GM20431 (cell line): Measurements from ENCODE around the gene TLE6.
"Not testable (repeated sequence)": the region's sequence is repeated elsewhere in the genome, so short reads cannot be mapped to it uniquely, and the experiment has no call there.

Source experiments
- in situ Hi-C: fragments of 300-500 bp; cut with MseI, MboI; formaldehyde crosslinking; loops from one replicate; pipeline ENCODE4 v1.15.0; 2020; ENCODE audit warnings: low sequenced_read_pairs; ENCODE audit not compliant: unreplicated experiment

The TLE6 gene

GRCh38 chr19:2977001-2977745 is at the start of gene TLE6:
Gene TLE6, plus strand, starts transcription at chr19:2977564. Its CDS starts 670 bp downstream, at chr19:2978234.
- in situ Hi-C loops, result no loop called here

DNA sequence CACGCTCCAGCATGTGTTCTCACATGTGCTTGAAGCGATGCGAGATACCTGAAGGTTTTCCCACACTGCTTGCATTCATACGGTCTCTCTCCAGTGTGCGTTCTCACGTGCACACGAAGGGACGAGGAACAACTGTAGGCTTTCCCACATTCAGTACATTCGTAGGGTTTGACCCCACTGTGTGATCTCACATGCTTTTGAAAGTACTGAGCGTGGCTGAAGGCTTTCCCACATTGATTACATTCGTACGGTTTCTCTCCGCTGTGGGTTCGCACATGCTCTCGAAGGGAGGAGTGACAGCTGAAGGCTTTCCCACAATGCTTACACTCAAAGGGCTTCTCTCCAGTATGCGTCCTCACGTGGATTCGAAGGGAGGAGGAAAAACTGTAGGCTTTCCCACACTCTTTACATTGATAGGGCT is 43.9 kb upstream of the TLE6 start:
- in situ Hi-C loops, result no loop called here

DNA sequence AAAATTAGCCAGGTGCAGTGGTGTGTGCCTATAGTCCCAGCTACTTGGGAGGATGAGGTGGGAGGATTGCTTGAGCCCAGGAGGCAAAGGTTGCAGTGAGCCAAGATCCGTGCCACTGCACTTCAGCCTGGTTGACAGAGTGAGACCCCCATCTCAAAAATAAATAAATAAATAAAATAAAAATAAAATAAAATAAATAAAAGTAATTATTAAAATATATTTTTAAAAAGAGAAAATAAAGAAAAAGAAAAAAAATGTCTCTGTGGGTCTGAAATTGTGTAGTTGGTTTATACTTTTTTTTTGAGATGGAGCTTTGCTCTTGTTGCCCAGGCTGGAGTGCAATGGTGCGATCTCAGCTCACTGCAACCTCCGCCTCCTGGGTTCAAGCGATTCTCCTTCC is 41.5 kb upstream of the TLE6 start:
- in situ Hi-C loops, result not testable (repeated sequence)

- in situ Hi-C loops, result no loop called here
Observed at GRCh38 chr19:2942928-2943640, 34.3 kb upstream of the TLE6 start.

DNA sequence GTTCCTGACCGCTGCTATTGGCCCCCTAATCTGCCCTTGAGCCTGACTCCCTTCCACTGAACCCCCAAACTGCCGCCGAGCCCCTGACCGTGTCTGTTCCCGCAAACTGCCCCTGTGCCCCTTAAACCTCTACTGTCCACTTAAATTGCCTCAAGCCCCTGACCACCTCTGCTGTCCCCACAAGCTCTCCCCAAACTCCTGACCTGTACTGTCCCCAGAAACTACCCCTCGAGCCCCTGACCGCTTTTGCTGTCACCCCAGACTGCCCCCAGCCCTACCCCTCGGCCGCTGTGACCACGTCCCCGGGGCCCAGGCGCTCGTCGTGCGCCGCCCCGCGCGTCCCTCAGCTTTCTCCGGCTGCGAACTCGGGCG is 33.0 kb upstream of the TLE6 start:
- in situ Hi-C loops, result no loop called here

- in situ Hi-C loops, result no loop called here
Observed at GRCh38 chr19:2944775-2945574, 32.4 kb upstream of the TLE6 start, which contains the start of gene ZNF77. Gene ZNF77, minus strand, starts transcription at chr19:2944971. Its CDS starts 131 bp downstream, at chr19:2944840.

GRCh38 chr19:2945575-2946184 is 31.7 kb upstream of the TLE6 start:
- in situ Hi-C loops, result no loop called here

- in situ Hi-C loops, result no loop called here
Observed at GRCh38 chr19:2949939-2950285, 27.5 kb upstream of the TLE6 start.

- in situ Hi-C loops, result no loop called here
Observed at GRCh38 chr19:2950286-2951124, 26.9 kb upstream of the TLE6 start.

DNA sequence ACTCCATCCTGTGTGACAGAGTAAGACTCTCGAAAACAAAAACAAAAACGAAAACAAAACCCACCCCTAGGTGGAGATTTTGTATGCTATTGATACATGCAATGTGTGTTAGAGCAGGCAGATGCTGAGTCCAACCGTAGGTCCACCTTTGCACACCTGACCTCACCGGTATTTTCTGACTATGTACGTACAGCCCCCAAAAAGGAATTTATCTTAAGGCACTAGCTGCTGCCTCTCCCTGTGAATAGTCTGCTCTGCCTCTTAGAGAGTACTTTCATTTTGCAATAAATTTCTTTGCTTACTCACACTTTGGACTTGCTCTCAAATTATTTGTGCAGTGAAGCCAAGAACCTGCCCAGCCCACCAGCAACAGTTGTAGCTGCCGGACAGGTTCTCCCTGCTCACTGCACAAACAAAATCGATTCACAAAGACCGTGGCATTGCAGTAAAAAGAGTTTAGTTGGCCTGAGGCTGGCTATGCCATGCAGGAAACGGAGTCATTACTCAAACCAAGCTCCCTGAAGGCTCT is 24.3 kb upstream of the TLE6 start:
- in situ Hi-C loops, result no loop called here

DNA sequence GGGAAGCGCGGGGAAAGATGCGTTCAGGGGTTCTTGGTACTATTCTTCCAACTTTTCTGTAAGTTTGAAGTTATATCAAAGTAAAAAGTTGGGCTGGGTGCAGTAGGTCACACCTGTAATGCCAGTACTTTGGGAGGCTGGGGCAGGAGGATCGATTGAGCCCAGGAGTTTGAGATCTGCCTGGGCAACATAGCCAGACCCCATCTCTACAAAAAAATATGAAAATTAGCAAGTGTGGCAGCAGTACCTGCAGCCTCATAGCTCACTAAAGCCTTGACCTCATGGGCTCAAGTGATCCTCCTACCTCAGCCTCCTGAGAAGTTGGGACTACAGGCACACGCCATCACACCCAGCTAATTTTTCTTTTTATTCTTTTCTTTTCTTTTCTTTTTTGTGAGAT is 20.2 kb upstream of the TLE6 start:
- in situ Hi-C loops, result no loop called here

GRCh38 chr19:2960120-2960519 is 17.2 kb upstream of the TLE6 start:
- in situ Hi-C loops, result loop anchor here (10.0 kb wide), 1 partner anchor 145 kb away; no protein-coding TSS in a partner anchor

DNA sequence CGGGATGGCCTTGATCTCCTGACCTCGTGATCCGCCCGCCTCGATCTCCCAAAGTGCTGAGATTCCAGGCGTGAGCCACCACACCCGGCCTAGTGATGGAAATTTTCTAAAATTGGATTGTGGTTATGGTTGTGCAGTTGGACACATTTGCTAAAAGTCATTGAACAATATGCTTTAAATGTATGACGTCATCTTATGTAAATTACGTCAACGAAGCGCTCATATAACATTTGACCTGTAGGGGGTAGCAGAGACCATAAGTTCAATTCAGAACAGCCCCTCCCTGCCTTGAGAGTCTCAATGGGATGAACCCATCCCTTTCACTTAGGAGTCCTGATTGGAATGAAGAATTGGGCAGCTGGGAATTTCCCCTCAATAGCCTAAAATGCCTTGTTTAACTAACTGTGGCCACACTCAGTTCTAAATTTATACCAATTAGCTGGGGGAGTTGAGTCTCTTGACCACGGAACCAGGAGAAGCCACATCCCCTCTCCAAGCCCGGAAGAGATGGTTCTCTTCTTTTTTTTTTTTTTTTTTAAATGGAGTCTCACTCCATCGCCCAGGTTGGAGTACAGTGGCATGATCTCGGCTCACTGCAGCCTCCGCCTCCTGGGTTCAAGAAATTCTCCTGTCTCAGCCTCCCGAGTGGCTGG is 15.2 kb upstream of the TLE6 start:
- in situ Hi-C loops, result loop anchor here (10.0 kb wide), 1 partner anchor 143 kb away; no protein-coding TSS in a partner anchor

- in situ Hi-C loops, result loop anchor here (10.0 kb wide), 1 partner anchor 142 kb away; no protein-coding TSS in a partner anchor
Observed at GRCh38 chr19:2963122-2963521, 14.2 kb upstream of the TLE6 start.

DNA sequence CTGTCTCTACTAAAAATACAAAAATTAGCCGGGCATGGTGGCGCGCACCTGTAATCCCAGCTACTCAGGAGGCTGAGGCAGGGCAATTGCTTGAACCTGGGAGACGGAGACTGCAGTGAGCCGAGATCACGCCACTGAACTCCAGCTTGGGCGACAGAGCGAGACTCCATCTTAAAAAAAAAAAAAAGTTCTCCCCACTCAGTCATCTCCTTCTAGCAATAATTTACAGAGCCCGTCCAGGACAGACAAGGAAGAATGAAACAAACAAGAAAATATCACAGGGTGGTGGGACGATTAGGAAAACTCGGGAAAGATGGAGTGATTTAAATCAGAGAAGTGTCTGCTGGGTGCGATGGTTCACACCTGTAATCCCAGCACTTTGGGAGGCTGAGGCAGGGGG is 13.7 kb upstream of the TLE6 start:
- in situ Hi-C loops, result loop anchor here (10.0 kb wide), 1 partner anchor 141 kb away; no protein-coding TSS in a partner anchor

DNA sequence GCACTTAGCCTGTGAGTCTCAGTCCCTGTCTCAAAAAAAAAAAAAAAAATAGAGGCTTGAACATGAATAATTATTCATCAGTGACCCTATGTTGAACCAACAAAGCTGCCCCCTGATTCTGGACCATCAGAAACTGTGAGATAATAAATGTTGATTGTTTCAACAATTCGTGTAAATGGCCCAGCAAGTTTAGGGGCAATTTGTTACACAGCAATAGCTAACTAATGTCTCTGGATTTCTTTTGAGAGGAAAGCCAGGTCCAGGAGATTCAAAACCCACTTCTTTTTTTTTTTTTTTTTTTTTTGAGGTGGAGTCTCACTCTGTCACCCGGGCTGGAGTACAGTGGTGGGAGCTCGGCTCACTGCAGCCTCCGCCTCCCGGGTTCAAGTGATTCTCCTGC is 12.5 kb upstream of the TLE6 start:
- in situ Hi-C loops, result loop anchor here (10.0 kb wide), 1 partner anchor 140 kb away; no protein-coding TSS in a partner anchor

DNA sequence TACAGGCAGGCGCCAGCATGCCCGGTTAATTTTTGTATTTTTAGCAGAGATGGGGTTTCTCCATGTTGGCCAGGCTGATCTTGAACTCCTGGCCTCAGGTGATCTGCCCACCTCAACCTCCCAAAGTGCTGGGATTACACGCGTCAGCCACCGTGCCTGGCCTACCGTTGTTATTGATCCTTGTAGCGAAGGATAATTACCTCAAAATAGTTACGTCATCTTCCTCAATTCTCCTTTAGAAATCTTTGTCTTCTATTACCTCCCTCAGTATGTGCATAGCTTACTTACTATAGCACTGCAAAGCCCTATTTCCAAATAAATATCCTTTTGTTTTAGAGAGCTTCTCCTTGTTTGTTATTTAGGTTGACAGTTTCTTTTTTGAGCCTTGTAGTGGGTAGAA is 9.4 kb upstream of the TLE6 start:
- in situ Hi-C loops, result loop anchor here (10.0 kb wide), 1 partner anchor 137 kb away; no protein-coding TSS in a partner anchor

DNA sequence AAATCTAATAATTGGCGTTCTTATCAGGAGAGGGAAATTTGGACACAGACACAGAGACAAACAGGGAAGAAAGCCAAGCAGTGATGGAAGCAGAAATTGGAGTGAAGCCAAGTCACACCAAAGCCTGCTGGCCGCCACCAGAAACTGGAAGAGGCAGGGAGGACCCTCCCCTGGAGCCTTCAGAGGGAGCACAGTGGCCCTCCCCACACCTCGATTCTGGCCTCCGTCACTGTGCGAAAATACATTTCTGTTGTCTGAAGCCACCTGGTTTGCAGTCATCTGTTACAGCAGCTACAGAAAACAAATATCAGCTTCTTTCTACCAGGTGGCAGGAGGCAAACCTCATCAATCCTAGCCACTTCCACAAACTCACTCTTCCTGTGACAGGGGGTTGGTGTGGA is 8.3 kb upstream of the TLE6 start:
- in situ Hi-C loops, result loop anchor here (10.0 kb wide), 1 partner anchor 136 kb away; no protein-coding TSS in a partner anchor
